Calu3 (cell line): ENCODE results near the gene DGAT2. TPM values are rescaled to one million over a fixed set of nuclear protein-coding genes. Genes with fewer than 3 reads are reported as not detected.

Experiments used
- BruUV-seq: library from RNA; stranded (reverse); fragments of 400-500 nt; replicated peaks from 2 replicates; lab custom pipeline; 2021; lab: Mats Ljungman, UMichigan
- CTCF ChIA-PET: fragments of 300-600 bp; sonication (Branson Sonifier 250); formaldehyde crosslinking; loops from one replicate; lab custom pipeline; 2022; ENCODE audit warnings: antibody characterized with exemption; lab: Charles Lee
- DNase-seq: peaks from one replicate; pipeline ENCODE4 v3.0.0; 2022
- H3K27ac Mint-ChIP-seq: one replicate; pipeline ENCODE4 v1.8.0; 2022; ENCODE audit warnings: mixed read lengths; ENCODE audit not compliant: unreplicated experiment
- H3K27me3 Mint-ChIP-seq: one replicate; pipeline ENCODE4 v1.8.0; 2022; ENCODE audit warnings: mixed read lengths; ENCODE audit not compliant: unreplicated experiment
- H3K36me3 Mint-ChIP-seq: one replicate; pipeline ENCODE4 v1.8.0; 2022; ENCODE audit warnings: mild to moderate bottlenecking, moderate library complexity, mixed read lengths; ENCODE audit not compliant: insufficient read depth, unreplicated experiment
- H3K4me1 Mint-ChIP-seq: one replicate; pipeline ENCODE4 v1.8.0; 2022; ENCODE audit warnings: mild to moderate bottlenecking, low read depth, mixed read lengths; ENCODE audit not compliant: unreplicated experiment
- H3K4me3 Mint-ChIP-seq: one replicate; pipeline ENCODE4 v1.8.0; 2022; ENCODE audit warnings: mild to moderate bottlenecking, low read depth, moderate library complexity, mixed read lengths; ENCODE audit not compliant: unreplicated experiment
- H3K9me3 Mint-ChIP-seq: one replicate; pipeline ENCODE4 v1.8.0; 2022; ENCODE audit warnings: low read depth, mixed read lengths; ENCODE audit not compliant: unreplicated experiment
- CTCF ChIP-seq: fragments of 200-600 bp; IDR thresholded peaks from one replicate; pipeline ENCODE4 v1.8.0; 2022; ENCODE audit warnings: antibody characterized with exemption; ENCODE audit not compliant: unreplicated experiment
- intact Hi-C: fragments of 100-400 bp; cut with micrococcal nuclease; formaldehyde crosslinking; loops from one replicate; pipeline ENCODE4 v1.10.0; 2022; ENCODE audit not compliant: unreplicated experiment
- total RNA-seq: library from RNA; stranded (reverse); gene quantifications from 2 replicates; pipeline ENCODE4 v1.2.3, GENCODE V29; 2022

The DGAT2 gene
- total RNA-seq, 1 experiment from 2014 or later = 3.9 TPM

GRCh38 chr11:75823415-75823814, 54.8 kb downstream of the DGAT2 start:
- Mint-ChIP-seq H3K27ac (no peak overlapping the region), H3K9me3 (no peaks in the 10 kb centered on the region), H3K36me3 (no peaks in the 10 kb centered on the region), H3K27me3 (no peaks in the 10 kb centered on the region), H3K4me3 (no peak overlapping the region), H3K4me1 (peaks cover 21% of the 10 kb centered on the region)
- no TSS peak for BruUV-seq
- no peak for TF ChIP-seq CTCF
- CTCF ChIA-PET = no interaction called here
- DNase-seq = no peak
- intact Hi-C loops = no loop called here

GRCh38 chr11:75823946-75824345, 55.4 kb downstream of the DGAT2 start:
- CTCF ChIA-PET = interaction anchor here (0.7 kb wide), 1 partner anchor 419 kb away, joined by 3 read pairs; no protein-coding TSS in a partner anchor
- intact Hi-C loops = no loop called here
- Mint-ChIP-seq H3K4me1 (peaks cover 21% of the 10 kb centered on the region), H3K27ac (peak overlapping the region; percentile 42), H3K27me3 (no peaks in the 10 kb centered on the region), H3K4me3 (no peak overlapping the region), H3K36me3 (no peaks in the 10 kb centered on the region), H3K9me3 (no peaks in the 10 kb centered on the region)
- BruUV-seq = no TSS peak
- TF ChIP-seq CTCF = no peak
- DNase-seq = no peak

- no peak for DNase-seq
- no peak overlapping the region for H3K27ac Mint-ChIP-seq
- no peaks in the 10 kb centered on the region for H3K27me3 Mint-ChIP-seq
- no peaks in the 10 kb centered on the region for H3K36me3 Mint-ChIP-seq
- H3K4me1 Mint-ChIP-seq = peaks cover 10% of the 10 kb centered on the region
- TF ChIP-seq CTCF = no peak
- CTCF ChIA-PET = interaction anchor here (0.7 kb wide), 3 partner anchors 17 to 721 kb away, joined by 3 to 4 read pairs (median 3); no protein-coding TSS in a partner anchor
- no peak overlapping the region for H3K4me3 Mint-ChIP-seq
- no peaks in the 10 kb centered on the region for H3K9me3 Mint-ChIP-seq
- BruUV-seq = no TSS peak
- intact Hi-C loops = no loop called here
These were observed 58.1 kb downstream of the DGAT2 start for GRCh38 chr11:75826461-75827230.

- no TSS peak for BruUV-seq
- Mint-ChIP-seq H3K27me3 (no peaks in the 10 kb centered on the region), H3K4me1 (peaks cover 9% of the 10 kb centered on the region), H3K4me3 (no peak overlapping the region), H3K36me3 (no peaks in the 10 kb centered on the region), H3K9me3 (no peaks in the 10 kb centered on the region), H3K27ac (no peak overlapping the region)
- no peak for DNase-seq
- intact Hi-C loops = no loop called here
- TF ChIP-seq CTCF = no peak
- CTCF ChIA-PET = no interaction called here
These were observed 59.0 kb downstream of the DGAT2 start for GRCh38 chr11:75827562-75827961.
